ENCODE results near the gene ENPP5. TPM values are rescaled to one million over a fixed set of nuclear protein-coding genes. Genes with fewer than 3 reads are reported as not detected.
"Not testable (repeated sequence)": the region's sequence is repeated elsewhere in the genome, so short reads cannot be mapped to it uniquely, and the experiment has no call there.

The ENPP5 gene
- total RNA-seq, 2 donors from 2014 or later: 0.21 to 0.66 TPM

DNA sequence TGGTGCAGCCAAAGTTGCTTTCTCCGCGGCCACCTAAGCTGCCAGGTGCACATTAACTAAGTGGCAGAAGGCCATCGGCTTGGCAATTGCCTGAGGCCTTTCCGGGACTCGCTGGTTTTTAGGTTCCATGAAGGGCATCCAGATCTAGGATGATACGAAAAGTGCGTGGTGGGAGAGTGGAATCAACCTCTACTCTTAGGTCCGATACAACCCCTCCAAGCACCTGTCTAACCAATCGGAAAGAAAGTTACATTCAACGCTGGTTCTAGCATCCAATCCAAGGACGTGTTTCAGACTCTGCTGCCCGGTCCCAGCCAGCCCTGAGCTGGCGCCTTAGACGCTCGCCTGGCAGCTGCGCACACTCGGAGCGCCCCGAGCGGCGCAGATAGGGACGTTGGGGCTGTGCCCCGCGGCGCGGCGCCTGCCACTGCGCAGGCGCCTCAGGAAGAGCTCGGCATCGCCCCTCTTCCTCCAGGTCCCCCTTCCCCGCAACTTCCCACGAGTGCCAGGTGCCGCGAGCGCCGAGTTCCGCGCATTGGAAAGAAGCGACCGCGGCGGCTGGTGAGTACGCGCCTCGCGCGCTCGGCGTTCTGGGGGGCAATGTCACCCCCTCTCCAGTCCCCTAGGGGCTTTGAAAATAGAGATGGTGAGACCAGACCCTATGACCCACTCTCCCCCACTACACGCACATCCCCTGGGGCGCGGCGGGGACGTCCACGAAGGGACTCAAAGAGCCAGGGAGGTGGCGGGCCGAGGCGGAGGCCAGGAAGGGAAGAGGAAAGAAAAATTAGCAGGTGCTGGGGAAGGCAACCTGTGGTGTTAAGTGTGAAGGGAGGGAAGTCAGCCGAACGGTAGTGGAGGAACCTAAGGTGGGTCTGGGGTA, 40.9 kb downstream of the ENPP5 start, which contains the start of gene ENPP4:
Gene ENPP4 (plus strand): TSS at position 361 of the 883 bp plus-strand sequence. CDS start 9,595 bp downstream, outside the sequence.
- H3K9me3 Mint-ChIP-seq: no peaks in the 10 kb centered on the region
- ATAC-seq (peak; percentile 99 to 100), DNase-seq (ENCODE audit: low spot score in 2 of 2) (peak; percentile 91 to 95)
- peak within 1 kb of the TSS; percentile 90 to 95 for H3K27ac Mint-ChIP-seq
- H3K36me3 Mint-ChIP-seq: peaks cover 4 to 6% of the 10 kb centered on the region in 2 donors

- peaks cover 4 to 6% of the 10 kb centered on the region in 2 donors for H3K36me3 Mint-ChIP-seq
- no peaks in the 10 kb centered on the region for H3K9me3 Mint-ChIP-seq
- no peak for DNase-seq (ENCODE audit: low spot score in 2 of 2)
- peak; percentile 13 to 15 for ATAC-seq
- peak overlapping the region; percentile 90 to 95 for H3K27ac Mint-ChIP-seq
Measured at GRCh38 chr6:46129291-46129628, 41.5 kb downstream of the ENPP5 start.

- Mint-ChIP-seq H3K36me3 (peaks cover 4 to 6% of the 10 kb centered on the region in 2 donors), H3K9me3 (no peaks in the 10 kb centered on the region), H3K27ac (peak overlapping the region in 1 of 2 donors; percentile 95)
- ATAC-seq: no peak
- DNase-seq (ENCODE audit: low spot score in 2 of 2): no peak
Measured at GRCh38 chr6:46128476-46128875, 42.3 kb downstream of the ENPP5 start.

DNA sequence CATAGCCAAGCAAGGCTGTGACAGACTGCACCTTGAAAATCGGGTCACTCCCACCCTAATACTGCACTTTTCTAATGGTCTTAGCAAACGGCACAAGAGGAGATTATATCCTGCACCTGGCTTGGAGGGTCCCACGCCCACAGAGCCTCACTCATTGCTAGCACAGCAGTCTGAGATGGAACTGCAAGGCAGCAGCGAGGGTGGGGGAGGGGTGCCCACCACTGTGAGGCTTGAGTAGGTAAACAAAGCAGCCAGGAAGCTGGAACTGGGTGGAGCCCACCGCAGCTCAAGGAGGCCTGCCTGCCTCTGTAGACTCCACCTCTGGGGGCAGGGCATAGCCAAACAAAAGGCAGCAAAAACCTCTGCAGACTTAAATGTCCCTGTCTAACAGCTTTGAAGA, 51.1 kb downstream of the ENPP5 start:
- DNase-seq (ENCODE audit: low spot score in 2 of 2); ATAC-seq; H3K9me3 Mint-ChIP-seq; H3K27ac Mint-ChIP-seq: not testable (repeated sequence)
- peaks cover 32 to 36% of the 10 kb centered on the region in 2 donors for H3K36me3 Mint-ChIP-seq

GRCh38 chr6:46118836-46119235, 51.9 kb downstream of the ENPP5 start:
- Mint-ChIP-seq H3K9me3 (peaks cover 4 to 5% of the 10 kb centered on the region in 2 donors), H3K36me3 (peaks cover 32 to 36% of the 10 kb centered on the region in 2 donors), H3K27ac (peak overlapping the region in 1 of 2 donors; percentile 34)
- ATAC-seq (no peak), DNase-seq (ENCODE audit: low spot score in 2 of 2) (no peak)

GRCh38 chr6:46118157-46118556, 52.6 kb downstream of the ENPP5 start:
- DNase-seq (ENCODE audit: low spot score in 2 of 2) (no peak), ATAC-seq (no peak)
- Mint-ChIP-seq H3K27ac (peak overlapping the region in 1 of 2 donors; percentile 34), H3K36me3 (peaks cover 34 to 36% of the 10 kb centered on the region in 2 donors), H3K9me3 (peaks cover 4 to 5% of the 10 kb centered on the region in 2 donors)

GRCh38 chr6:46116289-46116688, 54.5 kb downstream of the ENPP5 start:
- DNase-seq (ENCODE audit: low spot score in 2 of 2) (no peak), ATAC-seq (no peak)
- H3K36me3 Mint-ChIP-seq: peaks cover 28 to 42% of the 10 kb centered on the region in 2 donors
- H3K9me3 Mint-ChIP-seq: peaks cover 9 to 14% of the 10 kb centered on the region in 2 donors
- H3K27ac Mint-ChIP-seq: no peak overlapping the region

GRCh38 chr6:46115634-46116033, 55.1 kb downstream of the ENPP5 start:
- ATAC-seq: no peak

GRCh38 chr6:46113370-46113769, 57.4 kb downstream of the ENPP5 start:
- no peak overlapping the region for H3K27ac Mint-ChIP-seq
- peaks cover 9 to 11% of the 10 kb centered on the region in 2 donors for H3K9me3 Mint-ChIP-seq
- ATAC-seq (no peak), DNase-seq (ENCODE audit: low spot score in 2 of 2) (no peak)
- peaks cover 19 to 23% of the 10 kb centered on the region in 2 donors for H3K36me3 Mint-ChIP-seq

More at GRCh38 chr6:46115634-46116033, 55.1 kb downstream of the ENPP5 start:
- Mint-ChIP-seq H3K9me3 (peaks cover 9 to 14% of the 10 kb centered on the region in 2 donors), H3K36me3 (peaks cover 28 to 39% of the 10 kb centered on the region in 2 donors), H3K27ac (no peak overlapping the region)
- no peak for DNase-seq (ENCODE audit: low spot score in 2 of 2)

Other genes with a start within 250 kb of the ENPP5 start
- gene CLIC5, start 155.1 kb downstream of the ENPP5 start, total RNA-seq: 1 to 10 TPM; 1.8 to 8.4 TPM
- 10 to 100 TPM in 1 of 2 donors, 1 to 10 TPM in 1; 6.3 to 12.5 TPM for gene ENPP4, start 41.0 kb downstream of the ENPP5 start, total RNA-seq